Tibial nerve (tissue), 4 donors: Measurements from ENCODE around the gene BATF. TPM values are rescaled to one million over a fixed set of nuclear protein-coding genes. Genes with fewer than 3 reads are reported as not detected.

ENCODE experiments used
- DNase-seq, 2 donors: peaks; one replicate each; pipeline ENCODE4 v3.0.0-alpha.2; 2019; ENCODE audit warnings: low spot score in 2 of 2
- H3K27ac ChIP-seq, 4 donors: fragments of 200-600 bp; sonication (generic) in 3 of 4; one replicate each; pipeline ENCODE4 v1.5.1; 2017 to 2019; ENCODE audit warnings: mild to moderate bottlenecking in 1 of 4
- H3K27me3 ChIP-seq, 2 donors: fragments of 200-600 bp; sonication (generic) in 1 of 2; one replicate each; pipeline versions ENCODE4 v1.5.1 to v1.6.0; 2017 to 2019
- H3K36me3 ChIP-seq, 3 donors: fragments of 200-600 bp; sonication (generic); one replicate each; pipeline ENCODE4 v1.5.1; 2018 to 2019
- H3K4me1 ChIP-seq, 4 donors: fragments of 200-600 bp; sonication (generic) in 3 of 4; one replicate each; pipeline ENCODE4 v1.5.1; 2017 to 2019
- H3K4me3 ChIP-seq, 4 donors: fragments of 200-600 bp; sonication (generic) in 3 of 4; one replicate each; pipeline ENCODE4 v1.5.1; 2017 to 2019; ENCODE audit warnings: mild to moderate bottlenecking in 1 of 4, moderate library complexity in 1 of 4
- H3K9me3 ChIP-seq, 4 donors: fragments of 200-600 bp; sonication (generic) in 3 of 4; one replicate each; pipeline ENCODE4 v1.5.1; 2017 to 2019
- EP300 ChIP-seq, 2 donors: sonication (generic); formaldehyde crosslinking; IDR thresholded peaks; one replicate each; pipeline ENCODE4 v1.6.1; 2017; ENCODE audit warnings: antibody characterized with exemption in 2 of 2, mild to moderate bottlenecking in 1 of 2
- POLR2A ChIP-seq, 2 donors: fragments of 450-650 bp; IDR thresholded peaks; one replicate each; pipeline ENCODE4 v1.6.1; 2017; ENCODE audit warnings: antibody characterized with exemption in 2 of 2, mild to moderate bottlenecking in 2 of 2, moderate library complexity in 2 of 2
- WGBS, 2 donors: methylation state at CpG; one replicate each; pipeline ENCODE4 v1.1.5; 2018; 5-methylcytosine and 5-hydroxymethylcytosine counted together
- total RNA-seq, 4 donors: library from RNA; depleted of rRNA; stranded (reverse); fragments of >200 nt; gene quantifications; one replicate each; pipeline ENCODE4 v1.1.0, GENCODE V29; 2016
- TF ChIP-seq, protein P1 (sequence below), 5 experiments: fragments of 200-600 bp in 3 of 5; fragments of 450-650 bp in 2 of 5; sonication (generic) in 3 of 5; IDR thresholded peaks; one replicate each; pipeline ENCODE4 v1.5.1; 2016 to 2019; ENCODE audit warnings: antibody characterized with exemption in 5 of 5, mild to moderate bottlenecking in 3 of 5, moderate library complexity in 2 of 5

BATF gene
- total RNA-seq, 4 donors from 2014 or later: 3.8 to 11.1 (median 6.3) TPM; not detected in 1

DNA sequence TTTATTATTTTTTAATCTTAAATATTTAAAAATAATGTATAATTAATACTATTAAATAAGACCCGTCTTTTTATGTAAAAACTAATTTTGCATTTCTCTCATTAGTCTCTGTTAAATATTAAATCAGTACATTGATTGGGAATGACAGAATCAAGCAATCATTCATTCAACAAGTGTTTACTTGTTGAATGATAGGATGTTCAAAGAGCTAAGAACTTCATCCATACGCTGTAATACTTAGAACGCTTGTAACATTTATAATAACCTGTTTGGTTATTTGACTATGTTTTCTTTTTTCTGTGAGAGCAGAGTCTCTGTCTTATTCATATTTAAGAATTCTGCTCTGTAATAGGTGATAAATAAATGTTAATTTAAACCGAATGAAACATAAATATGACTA is 2.9 kb upstream of the BATF start:
- no peaks in the 10 kb centered on the region for H3K36me3 ChIP-seq
- WGBS, 2 donors: 94% methylated on average over 4 of the region's 4 CpGs
- no peaks in the 10 kb centered on the region for H3K27me3 ChIP-seq
- no peaks in the 10 kb centered on the region for H3K9me3 ChIP-seq
- H3K4me3 ChIP-seq: no peak overlapping the region
- TF ChIP-seq EP300 (IDR thresholded peaks at IDR 0.05): no peak
- TF ChIP-seq, protein P1, sequence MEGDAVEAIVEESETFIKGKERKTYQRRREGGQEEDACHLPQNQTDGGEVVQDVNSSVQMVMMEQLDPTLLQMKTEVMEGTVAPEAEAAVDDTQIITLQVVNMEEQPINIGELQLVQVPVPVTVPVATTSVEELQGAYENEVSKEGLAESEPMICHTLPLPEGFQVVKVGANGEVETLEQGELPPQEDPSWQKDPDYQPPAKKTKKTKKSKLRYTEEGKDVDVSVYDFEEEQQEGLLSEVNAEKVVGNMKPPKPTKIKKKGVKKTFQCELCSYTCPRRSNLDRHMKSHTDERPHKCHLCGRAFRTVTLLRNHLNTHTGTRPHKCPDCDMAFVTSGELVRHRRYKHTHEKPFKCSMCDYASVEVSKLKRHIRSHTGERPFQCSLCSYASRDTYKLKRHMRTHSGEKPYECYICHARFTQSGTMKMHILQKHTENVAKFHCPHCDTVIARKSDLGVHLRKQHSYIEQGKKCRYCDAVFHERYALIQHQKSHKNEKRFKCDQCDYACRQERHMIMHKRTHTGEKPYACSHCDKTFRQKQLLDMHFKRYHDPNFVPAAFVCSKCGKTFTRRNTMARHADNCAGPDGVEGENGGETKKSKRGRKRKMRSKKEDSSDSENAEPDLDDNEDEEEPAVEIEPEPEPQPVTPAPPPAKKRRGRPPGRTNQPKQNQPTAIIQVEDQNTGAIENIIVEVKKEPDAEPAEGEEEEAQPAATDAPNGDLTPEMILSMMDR (IDR thresholded peaks at IDR 0.05): no peak
- no peak for TF ChIP-seq POLR2A (IDR thresholded peaks at IDR 0.05)
- peaks cover 0 to 19% (median 6%) of the 10 kb centered on the region in 4 donors for H3K4me1 ChIP-seq
- H3K27ac ChIP-seq: no peak overlapping the region
- DNase-seq: no peak

DNA sequence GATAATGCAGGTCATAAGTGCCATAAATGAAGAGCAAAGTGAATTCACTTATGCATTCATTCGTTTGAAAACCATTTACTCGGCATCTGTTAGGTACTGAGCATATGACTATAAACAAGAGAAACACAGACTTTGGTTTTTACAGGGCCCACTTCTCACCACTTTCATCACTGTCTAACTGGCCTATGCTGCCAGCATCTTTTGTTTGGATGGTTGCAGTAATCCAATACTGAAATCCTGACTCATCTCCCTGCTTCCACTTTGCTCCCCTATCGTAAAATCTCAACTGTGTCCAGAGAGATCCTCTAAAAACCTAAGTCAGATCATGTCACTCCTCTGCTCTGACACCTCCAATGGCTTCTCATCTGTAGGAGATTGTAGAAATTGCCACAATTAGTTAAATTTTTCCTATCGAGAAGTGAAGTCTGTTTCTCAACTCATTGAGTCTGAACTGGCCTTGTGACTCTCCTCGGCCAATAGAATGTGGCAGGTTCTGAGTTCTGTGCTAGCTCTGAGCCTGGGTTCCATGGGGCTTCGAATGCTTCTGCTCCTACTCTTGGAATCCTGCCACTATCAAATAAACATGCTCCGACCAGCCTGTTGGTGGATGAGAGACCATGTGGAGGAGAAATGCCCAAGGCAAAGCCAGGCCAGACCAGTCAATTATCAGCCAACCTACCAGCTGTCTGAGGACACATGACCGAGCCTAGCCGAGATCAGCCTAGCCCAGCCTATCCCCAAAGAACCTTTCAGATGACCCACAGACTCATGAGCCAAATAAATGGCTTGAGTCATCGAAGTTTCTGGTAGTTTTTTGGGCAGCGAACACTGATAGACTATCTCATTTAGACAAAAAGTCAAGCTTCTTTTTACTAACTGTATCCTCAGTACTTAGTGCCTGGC is 2.2 kb upstream of the BATF start:
- Histone ChIP-seq H3K36me3 (no peaks in the 10 kb centered on the region), H3K4me1 (peaks cover 0 to 20% (median 6%) of the 10 kb centered on the region in 4 donors), H3K27me3 (no peaks in the 10 kb centered on the region), H3K4me3 (no peak overlapping the region), H3K9me3 (no peaks in the 10 kb centered on the region), H3K27ac (no peak overlapping the region)
- TF ChIP-seq POLR2A (IDR thresholded peaks at IDR 0.05) (no peak), EP300 (IDR thresholded peaks at IDR 0.05) (no peak)
- TF ChIP-seq, protein P1 (IDR thresholded peaks at IDR 0.05): no peak
- DNase-seq: no peak
- 88 to 93% methylated on average over 11 of the region's 11 CpGs for WGBS, 2 donors

DNA sequence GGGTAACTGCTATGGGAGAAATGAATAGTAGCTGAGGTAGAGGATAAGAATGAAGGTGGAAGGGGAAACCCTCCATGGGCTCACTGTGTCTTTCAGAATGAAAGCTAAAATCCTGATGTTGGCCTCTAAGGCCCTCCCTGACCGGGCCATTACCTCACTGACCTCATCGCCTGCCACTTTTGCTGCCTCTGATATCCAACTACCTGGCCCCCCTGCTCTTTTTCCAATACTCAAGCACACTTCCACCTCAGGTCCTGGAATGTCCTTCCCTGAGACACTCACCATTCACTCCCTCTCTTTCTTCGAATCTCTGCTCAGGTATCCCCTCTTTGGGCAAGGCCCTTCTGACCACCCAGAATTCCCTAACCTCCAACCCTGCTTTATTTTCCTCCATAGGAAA is 1.4 kb upstream of the BATF start:
- no peak overlapping the region for H3K27ac ChIP-seq

DNA sequence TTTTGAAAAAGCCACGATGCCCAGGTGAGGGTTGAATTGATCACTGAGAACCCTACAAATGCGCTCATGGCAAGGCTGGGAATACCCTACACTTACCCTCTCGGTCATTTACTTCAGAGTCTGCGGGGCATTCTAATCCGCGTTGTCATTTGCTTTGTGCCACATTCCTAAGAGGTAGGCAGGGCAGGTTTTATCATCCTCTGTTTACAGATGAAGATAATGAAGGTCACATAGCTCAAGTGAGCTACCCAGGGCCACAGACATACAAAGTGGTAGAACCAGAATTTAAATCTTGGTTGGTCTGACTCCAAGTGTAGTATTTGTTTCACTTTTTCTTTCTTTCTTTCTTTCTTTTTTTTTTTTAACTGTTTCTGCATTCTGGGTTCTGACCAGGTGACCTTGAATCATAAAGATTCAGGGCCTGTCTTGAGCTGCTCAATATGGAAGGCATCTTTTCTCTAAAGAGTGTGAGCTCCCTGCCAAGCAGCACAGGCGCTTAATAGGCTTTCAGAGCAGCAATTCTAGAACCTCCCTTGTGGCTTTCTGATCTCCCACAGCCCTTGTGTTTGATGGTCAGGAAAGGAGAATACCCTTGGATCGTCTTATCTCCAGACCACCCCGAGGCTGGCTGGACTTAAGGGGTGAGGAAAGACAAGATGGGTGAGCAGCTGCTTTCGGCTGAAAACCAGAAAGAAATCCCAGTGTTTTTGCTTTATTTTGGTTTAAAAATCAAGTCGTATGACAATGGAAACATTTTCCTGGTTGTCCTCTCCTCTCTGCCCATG is 662 bp upstream of the BATF start:
- no peak for DNase-seq
- Histone ChIP-seq H3K4me3 (no peak overlapping the region), H3K9me3 (no peaks in the 10 kb centered on the region), H3K36me3 (no peaks in the 10 kb centered on the region), H3K27ac (peak overlapping the region in 1 of 4 donors; percentile 70), H3K27me3 (no peaks in the 10 kb centered on the region), H3K4me1 (peaks cover 0 to 9% (median 3%) of the 10 kb centered on the region in 4 donors)
- TF ChIP-seq EP300 (IDR thresholded peaks at IDR 0.05) (no peak), POLR2A (IDR thresholded peaks at IDR 0.05) (no peak)
- TF ChIP-seq, protein P1 (IDR thresholded peaks at IDR 0.05): no peak
- WGBS, 2 donors: 71 to 80% methylated on average over 11 of the region's 11 CpGs

More for the DNA sequence above, 1.4 kb upstream of the BATF start:
- H3K4me1 ChIP-seq: peaks cover 0 to 12% (median 5%) of the 10 kb centered on the region in 4 donors
- WGBS, 2 donors: 90 to 91% methylated on average over 3 of the region's 3 CpGs
- no peaks in the 10 kb centered on the region for H3K27me3 ChIP-seq
- no peaks in the 10 kb centered on the region for H3K9me3 ChIP-seq
- H3K4me3 ChIP-seq: no peak overlapping the region
- no peaks in the 10 kb centered on the region for H3K36me3 ChIP-seq
- DNase-seq: no peak
- TF ChIP-seq EP300 (IDR thresholded peaks at IDR 0.05): no peak
- TF ChIP-seq, protein P1 (IDR thresholded peaks at IDR 0.05): no peak
- no peak for TF ChIP-seq POLR2A (IDR thresholded peaks at IDR 0.05)

DNA sequence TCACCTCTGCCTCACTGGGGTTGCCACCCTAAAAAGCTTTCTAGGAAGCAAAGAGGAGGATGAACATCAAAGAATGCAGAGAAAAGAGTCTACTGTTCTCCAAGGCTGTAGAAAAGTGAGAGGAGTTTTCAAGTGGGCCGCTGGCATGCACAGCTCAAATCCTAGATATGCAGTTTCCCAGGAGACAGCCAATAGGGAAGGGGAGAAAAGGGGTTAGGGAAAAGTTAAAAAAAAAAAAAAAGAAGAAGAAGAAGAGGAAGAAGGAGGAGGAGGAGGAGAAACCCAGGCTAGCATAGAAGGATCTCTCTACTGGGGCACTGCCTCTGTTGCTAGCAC is 682 bp downstream of the BATF start:
- Histone ChIP-seq H3K4me1 (peaks cover 0 to 9% (median 3%) of the 10 kb centered on the region in 4 donors), H3K4me3 (peak overlapping the region in 2 of 4 donors; percentile 37 to 49), H3K27ac (no peak overlapping the region), H3K36me3 (no peaks in the 10 kb centered on the region), H3K9me3 (no peaks in the 10 kb centered on the region), H3K27me3 (no peaks in the 10 kb centered on the region)
- DNase-seq: no peak
- WGBS, 2 donors: 38 to 45% methylated on average over 1 of the region's 1 CpG
- TF ChIP-seq, protein P1 (IDR thresholded peaks at IDR 0.05): no peak
- no peak for TF ChIP-seq POLR2A (IDR thresholded peaks at IDR 0.05)
- TF ChIP-seq EP300 (IDR thresholded peaks at IDR 0.05): no peak
